TTC549 (cell line): ENCODE data around the gene CCL4.
"Not testable (repeated sequence)": the region's sequence is repeated elsewhere in the genome, so short reads cannot be mapped to it uniquely, and the experiment has no call there.

ENCODE experiments used
- FAIRE-seq: peaks from 2 replicates; lab custom pipeline; 2012; peaks lifted over from hg19 to GRCh38; lab: Jason Lieb, UNC

Gene CCL4

DNA sequence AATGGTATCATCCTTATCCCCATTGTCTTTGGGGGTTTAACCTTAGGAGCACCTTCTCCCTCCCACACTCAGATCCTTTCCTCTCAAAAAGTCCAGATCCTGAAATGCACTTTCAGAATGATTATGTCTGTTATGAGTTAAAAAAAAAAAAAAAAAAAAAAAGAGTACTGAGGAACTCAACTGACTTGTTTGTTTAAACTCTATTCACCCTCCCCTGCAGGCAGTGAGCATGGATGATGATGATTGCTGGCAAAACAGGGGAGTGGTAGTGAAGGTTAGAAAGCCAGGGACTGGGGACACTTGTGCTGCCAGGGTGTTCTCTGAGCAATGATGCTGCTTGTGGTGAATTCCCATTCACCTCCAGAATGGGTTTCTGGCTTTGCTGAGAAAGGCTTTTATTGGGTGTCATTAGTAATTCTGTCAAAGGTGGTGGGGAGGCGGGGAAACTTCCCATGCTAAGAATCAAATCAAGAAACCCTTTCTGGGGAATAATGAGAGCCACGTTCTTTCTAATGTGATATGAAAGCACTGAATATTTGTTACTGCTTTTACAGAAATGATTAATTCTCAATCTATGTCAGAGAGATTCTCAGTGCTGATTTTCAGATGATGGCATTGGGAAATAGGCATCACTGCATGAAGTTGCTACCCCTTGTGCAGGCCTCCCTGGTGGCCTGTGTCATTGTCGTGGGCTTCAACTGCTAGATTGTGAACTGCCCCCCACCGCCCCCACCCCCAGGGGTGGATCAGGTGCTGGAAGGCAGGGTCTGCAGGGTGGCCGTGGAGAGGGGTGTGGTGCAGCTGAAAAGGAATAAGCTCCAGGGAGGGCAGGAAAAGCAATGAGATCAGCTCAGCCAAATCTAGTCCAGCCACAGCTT, 14.1 kb downstream of the CCL4 start:
- no peak for FAIRE-seq

DNA sequence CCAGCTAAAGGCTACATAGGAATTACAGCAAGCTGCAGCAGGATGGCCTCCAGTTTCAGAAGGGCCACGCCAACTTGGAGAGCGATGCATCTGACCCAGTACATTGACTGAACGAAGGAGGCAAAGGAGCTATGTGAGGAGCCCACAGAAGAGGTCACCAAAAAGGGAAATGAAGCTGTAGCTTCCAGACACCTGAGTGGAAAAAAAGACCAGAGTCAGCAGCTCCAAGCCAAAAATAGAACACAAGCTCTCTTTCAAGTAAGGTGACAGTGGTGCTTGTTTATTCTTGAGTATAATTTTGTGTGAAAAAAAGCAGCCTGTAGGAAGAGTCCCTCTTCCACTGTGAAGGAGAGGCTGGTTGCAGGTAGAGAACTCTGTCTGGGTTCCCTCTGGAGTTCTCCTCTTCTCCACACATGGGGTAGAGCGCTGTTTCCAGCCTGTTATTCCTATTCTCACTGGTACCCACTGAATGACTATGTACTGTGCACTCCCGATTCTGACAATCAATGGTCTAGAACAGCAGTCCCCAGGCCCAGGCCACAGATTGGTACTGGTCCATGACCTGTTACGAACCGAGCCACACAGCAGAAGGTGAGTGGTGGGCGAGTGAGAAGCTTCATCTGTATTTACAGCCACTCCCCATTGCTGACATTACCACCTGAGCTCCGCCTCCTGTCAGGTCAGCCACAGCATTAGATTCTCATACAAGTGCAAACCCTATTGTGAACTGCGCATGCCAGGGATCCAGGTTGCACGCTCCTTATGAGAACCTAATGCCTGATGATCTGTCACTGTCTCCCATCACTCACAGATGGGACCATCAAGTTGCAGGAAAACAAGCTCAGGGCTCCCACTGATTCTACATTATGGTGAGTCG, 15.1 kb downstream of the CCL4 start:
- FAIRE-seq, result no peak

DNA sequence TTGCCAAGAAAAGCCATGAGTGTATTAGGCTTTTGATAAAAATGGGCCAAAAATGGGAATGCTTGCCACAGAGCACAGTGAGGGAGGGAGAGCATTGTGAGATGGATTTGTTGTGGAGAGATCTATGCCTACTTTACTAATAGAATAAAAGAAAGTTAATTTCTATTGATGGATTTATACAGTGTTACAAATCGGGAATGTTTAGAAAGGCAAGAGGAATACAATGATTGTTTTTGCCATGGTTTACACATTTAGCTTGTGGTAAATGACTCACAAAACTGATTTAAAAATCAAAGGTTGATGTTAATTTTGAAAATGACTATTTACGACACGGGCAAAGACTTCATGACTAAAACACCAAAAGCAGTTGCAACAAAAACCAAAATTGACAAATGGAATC, 16.6 kb downstream of the CCL4 start:
- no peak for FAIRE-seq

DNA sequence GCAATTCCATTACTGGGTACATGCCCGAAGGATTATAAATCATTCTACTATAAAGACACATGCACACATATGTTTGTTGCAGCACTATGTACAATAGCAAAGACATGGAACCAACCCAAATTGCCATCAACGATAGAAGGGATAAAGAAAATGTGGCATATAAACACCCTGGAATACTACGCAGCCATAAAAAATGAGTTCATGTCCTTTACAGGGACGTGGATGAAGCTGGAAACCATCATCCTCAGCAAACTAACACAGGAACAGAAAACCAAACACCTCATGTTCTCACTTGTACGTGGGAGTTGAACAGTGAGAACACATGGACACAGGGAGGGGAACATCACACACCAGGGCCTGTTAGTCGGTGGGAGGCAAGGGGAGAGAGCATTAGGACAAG, 17.5 kb downstream of the CCL4 start:
- not testable (repeated sequence) for FAIRE-seq

DNA sequence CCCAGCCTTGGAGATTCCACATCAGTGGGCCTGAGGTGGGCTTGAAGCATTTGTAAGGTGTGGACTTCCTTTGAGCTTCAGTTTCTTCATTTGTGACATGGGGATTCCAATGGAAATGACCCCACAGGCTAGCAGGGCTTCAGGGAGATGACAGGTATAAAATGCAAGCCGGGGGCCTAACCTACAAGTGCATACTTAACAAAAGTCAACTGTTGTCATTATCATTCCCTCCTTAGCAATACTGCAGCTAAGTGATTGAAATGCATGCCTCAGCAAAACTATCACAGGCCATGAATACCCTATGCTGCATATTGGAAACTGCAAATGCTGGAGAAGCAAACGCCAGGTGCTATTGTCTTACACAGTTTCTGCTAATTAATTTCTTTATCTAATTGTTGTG, 19.8 kb downstream of the CCL4 start:
- FAIRE-seq, result no peak

DNA sequence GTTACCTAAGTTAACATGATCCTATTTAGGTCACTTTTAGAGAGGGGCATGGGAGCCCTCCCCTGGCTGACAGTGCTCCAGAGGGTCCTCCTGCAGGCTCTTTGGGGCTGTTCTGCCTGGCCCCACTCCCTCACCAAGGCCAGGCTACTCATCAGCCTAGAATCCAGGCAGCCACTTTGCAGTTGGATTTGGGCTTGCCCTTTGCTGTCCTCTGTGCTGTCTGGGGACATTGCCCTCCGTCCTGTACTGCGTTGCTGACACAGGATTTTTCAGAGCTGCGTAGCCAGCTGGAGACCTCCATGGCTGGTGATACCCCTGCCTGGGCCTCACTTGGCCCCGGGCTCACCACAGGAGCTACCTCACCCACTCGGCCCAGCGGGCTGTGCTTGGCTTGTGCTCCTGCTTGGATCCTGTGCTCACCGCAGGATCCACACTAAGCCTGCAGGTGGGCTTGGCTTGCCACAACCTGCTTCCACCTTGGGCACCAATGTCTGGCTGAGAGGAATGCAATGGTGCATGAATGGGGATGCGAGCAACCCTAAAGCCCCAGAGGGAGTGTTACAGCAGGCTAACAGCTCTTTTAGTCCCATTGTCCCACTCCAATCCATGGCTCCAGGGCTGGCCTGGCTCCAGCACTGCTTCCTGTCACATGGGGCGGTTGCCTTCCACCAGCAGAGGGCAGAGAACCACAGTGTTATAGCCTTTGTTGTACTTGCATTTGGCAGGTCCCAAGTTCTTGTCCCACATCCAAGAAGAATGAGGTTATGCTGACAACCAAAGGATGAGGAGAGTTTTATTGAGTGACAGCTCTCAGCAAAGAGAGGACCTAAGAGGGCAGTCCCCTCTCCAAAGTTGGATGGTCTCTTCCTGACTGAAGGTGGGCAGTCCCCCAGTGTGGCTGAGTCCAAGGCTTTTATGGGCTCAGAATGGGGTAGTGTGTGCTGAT, 21.5 kb downstream of the CCL4 start:
- no peak for FAIRE-seq

DNA sequence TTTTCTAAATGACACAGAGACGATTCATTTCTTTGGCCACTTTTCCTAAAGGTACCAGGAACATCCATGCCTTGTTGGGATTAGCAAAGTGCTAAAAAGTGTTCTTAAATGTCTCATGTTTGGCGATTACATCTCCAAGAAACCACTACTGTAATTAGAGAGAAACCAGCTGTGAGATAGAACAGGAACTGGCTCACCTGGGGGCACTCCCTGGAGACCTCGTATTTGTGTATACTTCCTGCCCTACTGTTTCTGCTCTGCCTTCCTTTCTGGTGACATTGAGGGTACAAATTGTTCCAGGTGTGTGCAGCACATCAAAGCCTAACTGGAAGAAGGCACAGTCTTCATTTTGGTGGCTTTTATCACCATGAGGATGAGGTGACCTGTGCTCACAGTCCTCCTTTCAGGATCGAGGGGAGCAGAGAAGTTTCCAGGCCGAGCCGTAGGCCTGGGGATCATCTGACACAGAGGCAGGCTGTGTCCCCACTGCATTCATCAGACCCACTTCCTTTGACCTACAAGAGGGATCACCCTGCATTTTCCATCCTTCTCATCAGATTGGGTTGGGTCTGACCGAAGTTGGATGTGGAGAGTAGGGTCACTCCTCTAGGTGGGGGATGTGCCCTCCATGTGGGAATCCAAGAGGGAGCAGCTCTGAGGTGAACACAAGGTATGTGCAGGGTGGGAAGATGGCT, 23.7 kb downstream of the CCL4 start:
- FAIRE-seq, result no peak

DNA sequence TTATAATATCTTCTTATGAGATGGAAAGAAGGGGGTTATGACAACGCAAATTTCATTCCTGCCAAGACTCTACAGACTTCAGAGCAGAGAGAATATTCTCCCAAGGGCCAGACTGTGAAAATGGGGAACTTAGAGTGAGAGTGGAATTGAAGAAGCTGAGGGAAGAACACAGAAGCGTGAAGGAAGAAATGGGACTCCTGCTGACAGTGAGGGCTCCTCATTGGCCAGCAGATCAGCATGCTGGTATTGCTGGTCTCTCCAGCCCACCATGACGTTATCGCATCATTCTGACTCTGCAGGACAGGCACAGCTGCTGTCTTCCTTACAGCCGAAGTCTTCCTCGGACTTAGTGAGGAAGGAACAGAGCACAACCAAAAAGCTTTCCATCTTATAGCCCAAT, 24.3 kb downstream of the CCL4 start:
- FAIRE-seq, result no peak

DNA sequence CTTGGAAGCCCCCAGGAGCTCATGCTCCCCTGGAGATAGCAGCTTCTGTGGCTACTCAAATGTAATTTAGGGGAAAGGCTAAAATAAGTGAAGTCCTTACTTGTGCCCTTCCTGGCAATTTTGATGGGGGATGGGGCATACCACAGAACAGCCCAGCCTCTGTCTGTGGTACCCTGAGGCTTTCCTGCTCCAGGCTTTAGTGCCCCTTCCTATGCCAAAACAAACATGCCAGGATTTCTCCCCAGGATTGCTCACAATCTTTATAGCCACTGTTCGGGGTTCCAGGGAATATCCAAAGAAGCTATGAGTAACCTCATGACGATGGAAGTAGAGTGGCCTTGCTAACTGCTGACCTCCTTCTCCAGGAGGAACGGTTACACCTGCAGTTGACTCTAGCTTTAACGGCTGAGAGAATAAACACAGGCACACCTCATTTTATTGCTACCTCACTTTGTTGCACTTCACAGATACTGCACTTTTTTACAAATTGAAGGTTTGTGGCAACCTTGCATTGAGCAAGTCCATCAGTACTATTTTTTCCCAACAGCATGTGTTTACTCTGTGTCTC, 24.9 kb downstream of the CCL4 start:
- no peak for FAIRE-seq

DNA sequence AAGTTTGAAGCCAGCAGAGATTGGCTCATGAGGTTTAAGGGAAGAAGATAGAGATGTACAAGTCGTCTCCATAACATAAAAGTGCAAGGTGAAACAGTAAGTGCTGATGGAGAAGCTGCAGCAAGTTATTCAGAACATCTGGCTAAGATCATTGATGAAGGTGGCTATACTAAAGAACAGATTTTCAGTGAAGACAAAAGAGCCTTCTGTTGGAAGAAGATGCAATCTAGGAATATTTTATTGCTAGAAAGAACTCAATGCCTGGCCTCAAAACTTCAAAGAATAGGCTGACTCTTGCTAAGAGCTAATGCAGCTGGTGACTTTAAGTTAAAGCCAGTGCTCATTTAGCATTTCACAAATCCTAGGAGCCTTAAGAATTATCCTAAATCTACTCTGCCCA, 26.0 kb downstream of the CCL4 start:
- FAIRE-seq, result no peak

DNA sequence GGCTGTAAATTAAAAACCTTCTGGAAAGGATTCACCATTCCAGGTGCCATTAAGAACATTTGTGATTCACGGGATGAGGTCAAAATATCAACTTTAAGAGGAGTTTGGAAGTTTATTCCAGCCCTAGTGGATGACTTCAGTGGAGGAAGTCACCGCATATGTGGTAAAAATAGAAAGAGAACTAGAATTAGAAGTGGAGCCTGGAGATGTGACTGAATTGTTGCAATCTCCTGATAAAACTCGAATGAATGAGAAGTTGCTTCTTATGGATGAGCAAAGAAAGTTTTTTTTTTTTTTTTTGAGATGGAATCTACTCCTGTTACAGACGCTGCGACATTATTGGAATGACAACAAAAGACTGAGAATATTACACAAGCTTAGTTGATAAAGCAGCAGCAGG, 26.7 kb downstream of the CCL4 start:
- FAIRE-seq, result no peak

DNA sequence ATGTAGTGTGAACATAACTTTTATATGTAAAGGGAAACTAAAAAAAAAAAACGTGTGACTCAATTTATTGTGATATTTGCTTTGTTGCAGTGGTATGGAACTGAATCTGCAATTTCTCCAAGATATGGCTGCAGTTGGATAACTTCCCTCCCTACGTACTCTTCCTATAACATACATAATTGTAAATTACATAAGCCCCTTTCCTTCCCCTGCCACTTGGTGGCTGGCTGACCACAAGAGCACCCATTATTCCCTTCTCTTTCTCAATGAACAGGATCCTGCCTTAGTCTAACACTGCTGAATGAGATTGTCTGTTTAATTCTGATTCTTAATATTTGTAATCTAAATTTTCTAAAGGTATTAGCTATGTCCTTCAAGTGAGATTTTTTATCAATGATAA, 27.8 kb downstream of the CCL4 start:
- no peak for FAIRE-seq

DNA sequence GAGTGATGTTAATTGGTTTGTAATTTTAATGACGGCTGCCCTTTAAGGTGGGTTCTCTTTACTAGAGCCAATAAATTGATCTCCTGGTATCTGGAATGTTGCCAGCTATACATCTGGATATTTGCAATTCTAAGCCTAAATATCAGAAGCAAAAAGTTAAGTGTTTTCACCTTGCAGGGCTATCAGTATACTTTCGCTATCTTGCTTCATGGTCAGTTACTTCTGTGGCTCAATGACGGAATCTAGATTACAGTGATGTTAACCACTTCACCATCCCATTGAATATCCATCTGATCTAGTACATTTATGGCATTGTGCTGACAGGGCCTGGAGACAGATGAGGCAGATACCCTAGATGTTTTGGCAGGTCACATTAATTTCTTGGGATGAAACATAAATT, 28.3 kb downstream of the CCL4 start:
- no peak for FAIRE-seq

DNA sequence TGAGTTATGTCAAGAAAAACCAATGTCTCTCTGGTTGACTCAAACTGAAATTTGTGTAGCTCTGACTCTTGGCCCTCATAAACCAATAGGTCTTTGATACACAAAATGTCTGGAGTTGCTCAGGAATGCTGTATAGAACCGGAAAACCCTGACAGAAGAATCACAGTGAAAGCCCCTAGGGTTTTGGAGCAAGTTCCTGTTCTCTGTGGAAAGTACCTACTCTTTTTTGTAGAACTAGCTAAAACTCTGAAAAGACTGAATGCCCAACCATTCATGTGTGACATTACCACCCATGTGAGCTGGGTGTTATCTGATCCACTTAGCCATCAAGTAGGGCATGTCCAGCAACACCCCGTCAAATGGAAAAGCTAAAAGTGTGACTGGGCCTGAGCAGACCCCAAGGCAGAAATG, 28.8 kb downstream of the CCL4 start:
- FAIRE-seq, result no peak

DNA sequence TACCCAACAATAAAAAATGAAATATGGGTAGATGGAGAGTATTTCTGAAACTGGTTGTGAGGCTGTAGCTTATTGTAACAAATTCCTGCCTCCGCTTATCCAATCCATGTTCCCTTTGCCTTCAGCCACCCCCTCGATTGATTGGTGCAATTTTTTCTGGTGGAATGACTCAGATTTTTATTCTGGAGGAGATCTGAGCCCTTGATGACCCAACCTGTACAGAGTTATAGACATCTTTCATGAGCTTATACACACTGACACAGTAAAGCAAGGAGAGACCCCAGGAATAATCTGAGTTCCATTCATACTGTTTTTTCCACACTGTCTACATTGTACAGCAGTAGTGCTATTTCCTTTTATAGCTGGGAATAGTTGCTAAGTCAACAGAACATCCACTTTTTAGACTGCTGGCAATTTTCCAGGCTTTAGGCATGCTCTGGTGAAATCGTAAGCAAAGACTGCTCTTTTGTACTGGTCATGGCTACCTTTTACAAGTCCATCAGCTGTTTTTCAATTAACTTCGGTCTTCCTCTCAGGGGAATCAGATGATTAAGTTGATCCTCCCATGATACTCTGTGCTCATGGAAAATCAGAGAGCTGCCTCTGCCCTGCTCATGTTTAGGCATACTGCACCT, 30.1 kb downstream of the CCL4 start:
- FAIRE-seq, result no peak

DNA sequence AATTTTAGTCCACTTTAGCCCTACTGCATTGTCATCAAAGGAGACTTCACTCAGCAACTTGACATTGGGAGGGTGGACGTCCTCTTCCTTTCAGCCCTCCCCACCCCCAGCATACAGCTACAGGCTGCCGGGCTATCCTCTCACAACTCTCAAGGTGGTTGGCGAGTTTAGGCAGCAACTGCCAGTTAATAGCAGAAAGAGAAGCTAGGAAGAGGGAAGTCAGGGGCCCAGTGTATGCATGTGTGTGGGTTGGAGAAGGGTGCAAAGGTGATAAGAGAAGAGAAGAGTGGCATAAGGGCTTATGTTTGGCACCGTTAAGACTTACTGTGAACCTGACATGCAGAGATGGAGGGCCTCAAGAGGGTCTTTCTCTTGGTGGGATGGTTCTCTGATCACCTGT, 31.8 kb downstream of the CCL4 start:
- no peak for FAIRE-seq

DNA sequence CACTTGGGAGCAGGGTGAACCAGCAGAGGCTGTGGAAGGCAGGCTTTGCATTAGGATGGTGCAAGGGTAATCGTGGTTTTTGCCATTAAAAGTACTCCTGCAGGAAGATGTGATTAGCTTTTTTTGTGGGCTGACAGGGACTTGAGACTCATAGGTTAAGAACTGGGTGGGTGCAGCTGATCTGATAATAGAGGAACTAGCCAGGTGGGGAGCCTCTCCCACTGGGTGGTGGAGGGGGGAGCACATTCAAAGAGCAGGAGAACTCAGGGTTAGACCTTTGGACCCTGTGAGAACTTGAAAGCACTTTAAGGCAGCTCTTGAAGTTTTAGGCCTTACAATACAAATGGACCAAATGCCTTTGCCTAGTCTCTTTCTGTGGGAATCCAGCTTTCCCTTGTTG, 32.4 kb downstream of the CCL4 start:
- FAIRE-seq, result no peak

DNA sequence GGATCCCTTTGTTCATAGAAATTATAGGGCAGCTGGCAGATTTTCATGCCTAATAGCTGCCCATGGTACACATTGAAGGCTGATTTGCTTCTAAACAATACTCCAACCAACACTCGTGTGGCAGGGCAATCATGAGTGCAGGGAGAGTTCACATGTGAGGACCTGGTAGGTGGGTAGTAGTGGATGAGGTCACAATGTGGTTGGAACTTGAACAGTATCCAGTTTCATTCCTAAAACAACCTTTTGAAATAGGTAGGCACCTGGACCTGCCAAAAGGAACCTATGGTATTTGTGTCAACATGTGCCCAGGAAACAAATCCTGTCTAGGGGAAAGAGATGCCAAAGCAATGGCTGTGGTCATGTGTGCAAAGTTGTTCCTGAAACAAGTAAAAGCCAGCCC, 32.8 kb downstream of the CCL4 start:
- FAIRE-seq, result no peak

DNA sequence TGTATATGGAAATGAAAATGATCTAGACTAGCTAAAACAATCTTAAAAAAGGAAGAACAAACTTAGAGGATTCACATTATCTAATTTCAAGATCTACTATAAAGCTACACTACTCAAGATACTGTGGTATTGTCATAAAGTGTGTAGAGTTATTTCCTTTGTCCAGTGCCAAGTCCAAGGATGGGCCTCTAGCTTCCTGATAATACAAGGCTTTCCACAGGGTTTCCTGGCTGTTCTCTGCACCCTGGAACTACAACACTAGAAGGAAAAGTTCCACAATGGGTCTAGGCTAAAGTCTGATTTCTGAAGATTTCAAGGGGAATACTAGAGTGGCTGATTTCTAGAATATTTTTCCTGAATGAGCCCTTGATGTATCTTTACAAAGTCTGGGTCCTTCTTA, 38.6 kb downstream of the CCL4 start:
- FAIRE-seq, result no peak

DNA sequence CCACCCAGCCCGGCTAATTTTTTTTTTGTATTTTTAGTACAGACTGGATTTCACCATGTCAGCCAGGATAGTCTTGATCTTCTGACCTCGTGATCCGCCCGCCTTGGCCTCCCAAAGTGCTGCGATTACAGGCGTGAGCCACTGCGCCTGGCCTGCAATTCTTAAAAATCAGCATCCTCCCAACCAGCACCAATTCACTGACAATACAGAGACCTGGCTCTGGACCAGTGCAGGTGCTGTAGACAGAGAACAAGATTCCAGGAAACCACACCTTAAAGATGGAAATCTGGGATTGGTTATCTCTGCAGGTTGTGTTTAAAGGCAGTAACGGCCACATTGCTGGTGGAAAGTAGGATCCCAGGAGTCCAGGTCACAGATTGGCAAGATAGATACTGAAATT, 39.2 kb downstream of the CCL4 start:
- no peak for FAIRE-seq

DNA sequence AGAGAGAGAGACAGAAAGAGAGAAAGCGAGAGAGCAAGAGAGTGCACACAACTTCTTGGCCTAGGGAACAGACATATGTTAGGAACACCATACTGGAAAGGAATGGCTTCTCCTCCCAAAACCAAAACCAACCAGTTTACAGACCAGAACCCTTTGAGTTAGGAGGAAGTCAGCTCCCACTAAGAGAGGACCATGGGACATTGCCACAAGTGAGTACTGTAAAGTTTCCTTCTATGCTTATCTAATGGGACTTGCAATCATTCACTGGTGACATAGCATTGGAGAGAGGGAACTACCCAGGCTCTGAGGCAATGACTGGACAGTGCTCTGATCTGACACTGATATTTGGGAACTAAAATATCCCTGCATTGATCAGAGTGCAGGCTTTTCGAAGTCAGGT, 40.4 kb downstream of the CCL4 start:
- no peak for FAIRE-seq
